ENCODE results near the gene RNF26. TPM values are rescaled to one million over a fixed set of nuclear protein-coding genes. Genes with fewer than 3 reads are reported as not detected.

The RNF26 gene
- total and polyA plus RNA-seq, 10 of the 15 experiments (the other 5 are each of a cell fraction or from before 2014, with no cell fraction given), result 2.8 to 54.5 (median 17.7) TPM

- H3K4me3 ChIP-seq, result no peak overlapping the region
- no peaks in the 10 kb centered on the region for H3K27me3 ChIP-seq (replicated peaks in 1 of 2; ENCODE audit: control insufficient read depth in 2 of 2, insufficient read depth in 2 of 2, low read length in 1 of 2)
- ChIA-PET SMC1A (ENCODE audit: uncharacterized antibody, unreplicated experiment) (interaction anchor here (0.7 to 1.9 kb wide), 4 partner anchors 8 to 89 kb away, joined by 3 to 7 read pairs (median 4); no protein-coding TSS in a partner anchor), POLR2A (no interaction called here), CTCF (interaction anchor here (1.0 to 5.1 kb wide), 14 partner anchors 8 to 139 kb away, joined by 3 to 54 read pairs (median 6); partner anchors contain the start of gene CBL), RAD21 (ENCODE audit: unreplicated experiment) (interaction anchor here (0.7 to 2.9 kb wide), 5 partner anchors 22 to 218 kb away, joined by 3 to 22 read pairs (median 10); partner anchors contain the start of genes CBL and VPS11)
- H3K9ac ChIP-seq (ENCODE audit: control insufficient read depth, insufficient read depth, low read length), result no peak overlapping the region
- no peak overlapping the region for H3K27ac ChIP-seq (ENCODE audit: control insufficient read depth, insufficient read depth)
- no peak for FAIRE-seq
- peaks cover 9 to 44% of the 10 kb centered on the region in 2 experiments for H3K36me3 ChIP-seq (ENCODE audit: control insufficient read depth in 2 of 2, insufficient read depth in 2 of 2, low read length in 1 of 2)
- H3K9me3 ChIP-seq (replicated peaks; ENCODE audit: control insufficient read depth, insufficient read depth, low read length), result peaks cover 3% of the 10 kb centered on the region; the same call in 2 of the 3 replicates
- no peak overlapping the region for H2AFZ ChIP-seq (ENCODE audit: control insufficient read depth, low read depth, low read length)
- in situ Hi-C loops (cut with MboI), result no loop called here
- H3K4me1 ChIP-seq (ENCODE audit: control insufficient read depth, insufficient read depth, low read length), result no peaks in the 10 kb centered on the region
- BruUV-seq (replicated peaks), result no TSS peak
- H4K20me1 ChIP-seq (ENCODE audit: control insufficient read depth, insufficient read depth), result no peaks in the 10 kb centered on the region
- no peaks in the 10 kb centered on the region for H3K79me2 ChIP-seq (ENCODE audit: control insufficient read depth, insufficient read depth, low read length)
- DNase-seq (ENCODE audit: low read depth, low spot score), result no peak
- H3K4me2 ChIP-seq (ENCODE audit: control insufficient read depth, insufficient read depth), result no peak overlapping the region
- 94% methylated on average over 9 of the region's 9 CpGs for WGBS (ENCODE audit: insufficient coverage, insufficient replicate concordance, low lambda C conversion rate, missing lambda C conversion rate)
- no peak for ATAC-seq
- no peak for TF ChIP-seq IKZF1 (conservative IDR thresholded peaks at IDR 0.05)
- no peak for TF ChIP-seq GABPA (IDR thresholded peaks at IDR 0.05; ENCODE audit: low read depth)
- TF ChIP-seq, protein P1, sequence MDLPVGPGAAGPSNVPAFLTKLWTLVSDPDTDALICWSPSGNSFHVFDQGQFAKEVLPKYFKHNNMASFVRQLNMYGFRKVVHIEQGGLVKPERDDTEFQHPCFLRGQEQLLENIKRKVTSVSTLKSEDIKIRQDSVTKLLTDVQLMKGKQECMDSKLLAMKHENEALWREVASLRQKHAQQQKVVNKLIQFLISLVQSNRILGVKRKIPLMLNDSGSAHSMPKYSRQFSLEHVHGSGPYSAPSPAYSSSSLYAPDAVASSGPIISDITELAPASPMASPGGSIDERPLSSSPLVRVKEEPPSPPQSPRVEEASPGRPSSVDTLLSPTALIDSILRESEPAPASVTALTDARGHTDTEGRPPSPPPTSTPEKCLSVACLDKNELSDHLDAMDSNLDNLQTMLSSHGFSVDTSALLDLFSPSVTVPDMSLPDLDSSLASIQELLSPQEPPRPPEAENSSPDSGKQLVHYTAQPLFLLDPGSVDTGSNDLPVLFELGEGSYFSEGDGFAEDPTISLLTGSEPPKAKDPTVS (IDR thresholded peaks at IDR 0.05; ENCODE audit: low read depth, low read length), result no peak
- no peak for TF ChIP-seq TBL1XR1 (IDR thresholded peaks at IDR 0.05; ENCODE audit: low read depth, low read length)
- TF ChIP-seq, protein P2, sequence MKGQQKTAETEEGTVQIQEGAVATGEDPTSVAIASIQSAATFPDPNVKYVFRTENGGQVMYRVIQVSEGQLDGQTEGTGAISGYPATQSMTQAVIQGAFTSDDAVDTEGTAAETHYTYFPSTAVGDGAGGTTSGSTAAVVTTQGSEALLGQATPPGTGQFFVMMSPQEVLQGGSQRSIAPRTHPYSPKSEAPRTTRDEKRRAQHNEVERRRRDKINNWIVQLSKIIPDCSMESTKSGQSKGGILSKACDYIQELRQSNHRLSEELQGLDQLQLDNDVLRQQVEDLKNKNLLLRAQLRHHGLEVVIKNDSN (IDR thresholded peaks at IDR 0.05; ENCODE audit: borderline replicate concordance, extremely low read length, insufficient read depth, low read depth, low read length), result no peak
- intact Hi-C loops (cut with micrococcal nuclease; ENCODE audit: unreplicated experiment), result no loop called here
Observed at GRCh38 chr11:119285431-119285830, 48.9 kb upstream of the RNF26 start.
